Hindlimb muscle (tissue), 1 donor: ENCODE results near the gene MSRB2. TPM values are rescaled to one million over a fixed set of nuclear protein-coding genes. Genes with fewer than 3 reads are reported as not detected.
"Not testable (repeated sequence)": the region's sequence is repeated elsewhere in the genome, so short reads cannot be mapped to it uniquely, and the experiment has no call there.

Experiments
- DNase-seq: peaks from one replicate; pipeline ENCODE4 v3.0.0-alpha.2; 2013
- polyA plus RNA-seq: library from polyadenylated mRNA; unstranded; fragments of 120-200 nt; gene quantifications from one replicate; pipeline ENCODE4 v1.2.1, GENCODE V29; 2013; ENCODE audit not compliant: insufficient read length

MSRB2 gene
- polyA plus RNA-seq, result 57.7 TPM

GRCh38 chr10:23095404-23095965, at the start of gene MSRB2:
MSRB2 (plus strand) TSS chr10:23095579; CDS start chr10:23095609, 30 bp downstream.
- DNase-seq, result peak; percentile 95

- DNase-seq, result no peak
Measured at GRCh38 chr10:23046027-23046426, 49.4 kb upstream of the MSRB2 start.

DNA sequence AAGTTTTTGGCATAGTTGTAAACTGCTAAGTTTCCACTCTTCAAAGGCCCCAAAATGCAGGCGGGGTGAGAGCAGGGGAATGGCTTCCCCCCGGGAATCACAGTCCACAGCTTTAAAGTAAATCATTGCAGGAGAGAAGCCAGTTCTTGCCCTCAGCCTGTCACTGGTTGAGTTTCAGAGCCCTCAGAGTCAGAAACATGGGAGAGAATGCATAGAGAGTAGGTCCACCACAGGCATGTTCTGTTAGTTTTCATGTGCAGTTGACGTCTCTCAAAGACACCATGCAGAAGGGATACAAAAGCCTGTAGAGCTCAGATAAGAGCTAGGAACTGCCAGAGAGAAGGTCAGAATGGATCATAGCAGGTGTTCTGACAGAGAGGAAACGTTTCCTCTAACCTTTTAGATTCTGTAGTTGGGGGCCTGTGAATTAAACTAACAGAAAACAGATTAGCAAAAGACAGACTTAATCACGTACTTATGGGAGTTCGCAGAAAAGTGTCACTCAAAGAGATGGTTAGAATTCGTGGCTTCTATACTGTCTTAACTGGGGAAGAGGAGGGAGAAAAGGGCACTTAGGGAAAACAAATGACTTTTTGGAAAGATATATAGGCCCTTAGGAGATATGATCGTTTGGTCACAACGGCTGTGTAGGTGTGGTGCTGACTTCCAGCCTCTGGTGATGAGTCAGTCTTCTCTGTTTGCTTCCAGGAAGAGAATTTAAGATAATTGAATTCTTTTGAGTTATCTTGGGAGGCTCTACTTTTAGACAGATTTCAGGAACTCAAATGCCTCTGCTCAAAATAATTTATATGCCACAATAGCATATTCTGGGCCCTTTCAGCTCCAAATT, 48.0 kb upstream of the MSRB2 start:
- no peak for DNase-seq

DNA sequence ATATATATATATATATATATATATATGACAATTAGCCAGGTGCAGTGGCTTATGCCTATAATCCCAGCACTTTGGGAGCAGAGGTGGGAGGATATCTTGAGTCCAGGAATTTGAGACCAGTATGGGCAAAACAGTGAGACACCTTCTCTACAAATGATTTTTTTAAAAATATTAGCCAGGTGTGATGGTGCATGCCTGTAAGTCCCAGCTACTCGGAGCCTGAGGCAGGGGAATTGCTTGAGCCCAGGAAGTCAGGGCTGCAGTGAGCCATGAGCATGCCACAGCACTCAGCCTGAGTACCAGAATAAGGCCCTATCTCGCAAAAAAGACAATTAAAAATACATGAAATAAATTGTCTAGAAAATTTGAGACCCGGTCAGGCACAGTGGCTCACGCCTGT, 47.2 kb upstream of the MSRB2 start:
- DNase-seq, result no peak

- no peak for DNase-seq
Measured at GRCh38 chr10:23051278-23051677, 44.1 kb upstream of the MSRB2 start.

DNA sequence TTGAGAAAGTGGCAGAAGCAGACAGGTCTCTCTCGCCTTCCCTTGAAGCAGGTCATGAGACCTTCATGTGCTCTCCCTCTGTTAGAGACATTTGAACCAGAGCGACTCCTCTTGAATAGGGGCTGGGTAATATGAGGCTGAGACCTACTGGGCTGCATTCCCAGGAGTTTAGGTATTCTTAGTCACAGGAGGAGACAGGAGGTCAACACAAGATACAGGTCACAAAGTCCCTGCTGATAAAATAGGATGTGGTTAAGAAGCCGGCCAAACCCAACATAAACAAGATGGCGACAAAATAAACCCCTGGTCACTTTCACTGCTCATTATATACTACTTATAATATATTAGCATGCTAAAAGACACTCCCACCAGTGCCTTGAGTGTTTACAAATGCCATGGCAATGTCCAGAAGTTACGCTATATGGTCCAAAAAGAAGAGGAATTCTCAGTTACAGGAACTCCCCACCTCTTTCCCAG, 43.5 kb upstream of the MSRB2 start:
- no peak for DNase-seq

DNA sequence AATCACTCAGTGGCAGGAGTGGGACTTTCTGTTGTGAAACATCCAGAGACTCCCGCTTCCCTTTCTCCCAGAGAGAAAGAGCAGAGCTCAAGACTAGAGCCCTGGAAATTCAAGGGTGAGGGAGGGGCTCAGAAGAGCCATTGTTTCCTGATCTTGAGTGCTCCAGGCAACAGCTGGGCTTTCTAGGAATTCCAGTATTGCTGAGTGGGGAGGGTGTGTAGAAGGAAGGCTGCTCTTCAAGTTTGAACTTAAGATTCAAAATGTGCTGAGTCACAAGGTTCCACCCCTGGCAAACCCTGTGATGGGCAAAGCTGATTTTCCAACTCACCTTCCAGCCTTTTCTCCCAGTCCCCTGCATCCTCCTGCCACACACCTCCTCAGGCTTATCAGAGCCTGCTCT, 42.3 kb upstream of the MSRB2 start:
- no peak for DNase-seq

DNA sequence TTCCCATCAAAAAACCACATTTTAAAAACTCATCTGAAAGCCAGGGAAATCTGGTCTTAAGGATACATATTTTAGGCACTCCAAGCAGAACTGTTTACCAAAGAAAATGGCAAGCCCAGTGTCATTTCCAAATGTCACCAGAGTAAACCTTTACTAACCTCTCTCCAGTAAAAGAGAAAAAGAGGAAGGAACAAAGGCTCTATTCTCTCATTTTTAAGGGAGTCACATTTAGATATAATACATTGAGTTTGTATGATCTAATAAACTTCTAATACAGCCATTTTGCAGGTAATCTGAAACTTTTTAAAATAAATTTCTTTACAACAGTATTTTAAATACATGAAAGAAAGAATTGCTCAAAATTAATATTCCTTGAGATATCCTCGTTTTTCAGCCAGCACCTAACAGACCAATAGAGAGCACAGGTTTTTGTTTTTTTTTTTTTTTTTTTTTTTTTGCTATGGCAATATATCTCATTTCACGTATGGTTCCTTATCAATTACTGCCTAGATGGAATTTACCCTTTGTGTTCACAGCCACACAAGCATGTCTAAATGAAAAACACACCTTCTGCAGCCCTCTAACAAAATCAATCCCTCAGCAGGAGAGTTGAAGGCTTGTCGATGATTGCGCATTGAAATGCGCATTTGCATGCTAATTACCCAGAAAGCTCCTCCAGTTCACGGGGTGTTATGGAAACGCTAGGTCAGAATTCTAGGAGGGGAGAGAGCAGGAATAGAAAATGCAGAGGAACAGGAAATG, 39.8 kb upstream of the MSRB2 start:
- DNase-seq, result no peak

- no peak for DNase-seq
Measured at GRCh38 chr10:23056186-23056579, 39.2 kb upstream of the MSRB2 start.

DNA sequence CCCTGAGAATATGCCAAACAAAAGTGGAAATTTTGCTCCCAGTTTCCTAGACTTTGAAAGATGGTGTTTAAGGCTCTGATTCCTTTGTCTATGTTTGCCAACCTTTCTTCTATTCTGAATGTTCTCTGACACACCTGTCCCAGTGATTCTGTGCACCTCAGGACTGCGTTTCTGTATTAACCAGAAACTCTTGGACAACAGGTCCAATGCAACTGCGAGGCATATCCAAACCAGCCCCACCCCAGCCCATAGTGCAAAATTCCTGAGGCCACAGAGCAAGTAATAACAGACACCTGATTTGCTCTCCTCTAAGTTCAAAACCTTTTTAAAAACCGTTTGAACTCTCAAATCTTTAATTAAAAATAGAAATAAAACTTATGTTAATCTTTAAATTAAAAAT, 37.0 kb upstream of the MSRB2 start:
- DNase-seq, result no peak

- no peak for DNase-seq
Measured at GRCh38 chr10:23060918-23061317, 34.5 kb upstream of the MSRB2 start.

- DNase-seq, result peak; percentile 31
Measured at GRCh38 chr10:23063045-23063972, 32.1 kb upstream of the MSRB2 start.

GRCh38 chr10:23063973-23064812, 31.2 kb upstream of the MSRB2 start:
- DNase-seq, result peak; percentile 15

DNA sequence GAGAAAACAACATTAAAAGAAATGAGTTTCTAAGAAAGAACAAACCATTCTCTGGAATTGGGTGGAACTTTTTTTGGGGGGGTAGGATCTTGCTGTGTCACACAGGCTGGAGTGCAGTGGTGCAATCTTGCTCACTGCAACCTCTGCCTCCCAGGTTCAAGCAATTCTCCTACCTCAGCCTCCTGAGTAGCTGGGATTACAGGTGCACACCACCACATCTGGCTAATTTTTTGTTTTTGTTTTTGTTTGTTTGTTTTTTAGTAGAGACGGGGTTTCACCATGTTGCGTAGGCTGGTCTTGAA, 30.6 kb upstream of the MSRB2 start:
- not testable (repeated sequence) for DNase-seq

- DNase-seq, result peak; percentile 60
Measured at GRCh38 chr10:23065181-23065948, 30.0 kb upstream of the MSRB2 start.

DNA sequence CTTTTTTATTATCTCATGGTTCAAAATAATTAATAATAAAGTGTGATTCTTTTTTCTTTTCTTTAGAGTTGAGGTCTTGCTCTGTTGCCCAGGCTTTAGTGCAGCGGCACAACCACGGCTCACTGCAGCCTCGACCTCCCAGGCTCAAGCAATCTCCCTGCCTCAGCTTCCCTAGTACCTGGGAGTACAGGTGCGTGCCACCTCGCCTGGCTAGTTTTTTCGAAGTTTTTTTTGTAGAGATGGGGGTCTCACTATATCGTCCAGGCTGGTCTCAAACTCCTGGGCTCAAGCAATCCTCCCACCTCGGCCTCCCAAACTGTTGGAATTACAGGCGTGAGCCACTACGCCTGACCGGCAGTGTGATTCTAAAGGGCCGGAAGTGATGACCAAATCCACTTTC, 28.0 kb upstream of the MSRB2 start:
- no peak for DNase-seq

GRCh38 chr10:23067939-23068775, 27.2 kb upstream of the MSRB2 start:
- DNase-seq, result peak; percentile 66

DNA sequence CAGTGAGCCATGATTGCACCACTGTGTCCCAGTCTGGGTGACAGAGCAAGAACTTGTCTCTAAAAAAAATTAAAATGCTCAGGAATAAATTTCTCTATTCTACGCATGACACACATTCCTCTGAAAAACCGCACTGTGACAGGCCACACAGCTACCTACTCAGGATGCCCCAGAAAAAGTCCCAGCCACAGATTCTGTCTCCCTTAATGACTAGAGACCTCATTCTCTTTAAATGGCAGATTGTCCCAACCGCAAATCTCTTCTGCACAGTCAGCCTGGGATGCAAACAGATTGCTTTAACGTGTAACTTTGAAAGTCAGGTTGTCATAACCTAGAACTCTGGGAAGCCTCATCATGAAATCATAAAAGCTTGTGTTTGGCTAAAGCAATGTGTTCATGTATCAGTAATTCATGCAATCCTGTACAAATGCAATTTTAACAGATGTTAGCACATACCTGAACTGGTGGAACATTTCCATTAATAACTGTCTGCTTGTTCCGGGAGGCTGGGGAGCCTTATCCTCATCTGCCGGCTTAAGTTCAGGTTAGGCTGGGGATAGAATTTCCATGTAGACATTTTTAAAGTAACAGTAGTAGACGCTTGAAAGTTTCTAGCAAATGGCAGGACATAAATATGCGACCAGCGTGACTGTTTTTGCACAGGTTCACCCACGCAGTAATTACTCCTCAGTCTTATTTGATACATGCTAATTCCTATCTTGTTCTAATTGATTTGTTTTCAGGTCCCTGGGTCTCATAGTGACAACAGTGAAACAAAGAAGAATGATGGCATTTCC, 26.2 kb upstream of the MSRB2 start:
- DNase-seq, result no peak
